Measurements from ENCODE around the gene OTOF.

OTOF gene

DNA sequence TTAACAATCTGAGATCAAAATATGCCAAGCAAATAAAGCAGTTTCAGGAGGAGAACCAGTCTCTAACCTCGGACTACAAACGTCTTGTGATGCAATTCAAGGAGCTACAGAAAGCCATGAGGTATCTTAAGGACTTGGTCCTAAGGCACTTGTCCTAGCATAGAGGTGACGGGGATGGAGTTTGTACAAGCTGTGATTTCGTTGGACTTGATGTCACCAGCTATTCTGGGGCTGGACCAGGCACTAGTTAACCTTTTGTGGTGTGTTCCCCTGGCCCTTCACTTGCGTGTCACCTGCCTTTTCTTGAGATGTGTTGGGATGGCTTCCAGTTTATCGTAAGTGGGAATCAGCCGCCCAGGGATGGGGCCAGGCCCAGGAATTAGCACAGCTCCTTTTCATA, 33.7 kb downstream of the OTOF start:
- DNase-seq = no peak

DNA sequence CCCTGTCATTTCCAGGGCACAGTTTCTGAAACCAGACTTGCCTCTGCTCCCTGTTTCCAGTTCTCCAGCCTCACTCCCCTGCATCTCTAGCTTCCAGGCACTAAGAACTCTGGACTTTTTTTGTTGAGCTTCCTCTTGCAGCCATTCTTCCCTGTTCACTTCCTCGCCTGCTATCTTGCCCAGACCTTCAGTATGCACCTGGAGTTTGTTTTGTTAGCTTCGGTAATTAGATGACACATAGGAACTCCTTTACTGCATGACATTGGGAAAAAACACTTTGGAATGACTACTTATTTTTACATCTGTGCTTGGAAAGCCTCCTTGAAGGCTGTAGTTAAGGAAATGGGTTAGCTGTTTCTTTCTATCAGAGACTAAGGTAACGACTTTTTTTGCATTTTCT, 35.2 kb downstream of the OTOF start:
- DNase-seq = no peak

DNA sequence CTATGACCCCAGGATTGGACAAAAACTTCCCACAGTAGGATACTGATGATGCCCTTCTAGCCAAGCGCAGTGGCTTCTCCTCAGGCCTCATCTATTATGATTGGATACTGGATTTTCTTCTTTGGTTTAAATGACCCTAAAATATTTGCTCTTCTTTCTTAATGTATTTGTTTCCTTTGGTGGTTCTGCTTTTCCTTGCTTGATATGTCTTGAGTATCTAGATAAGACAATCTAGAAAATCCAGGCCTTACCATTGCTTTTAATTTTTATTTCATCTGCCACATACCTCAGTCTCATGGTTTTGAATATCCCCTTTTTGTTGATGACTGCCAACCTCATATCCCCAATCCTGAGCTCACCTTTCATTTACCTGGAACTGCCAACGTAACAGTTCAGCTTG, 35.6 kb downstream of the OTOF start:
- DNase-seq = no peak

DNA sequence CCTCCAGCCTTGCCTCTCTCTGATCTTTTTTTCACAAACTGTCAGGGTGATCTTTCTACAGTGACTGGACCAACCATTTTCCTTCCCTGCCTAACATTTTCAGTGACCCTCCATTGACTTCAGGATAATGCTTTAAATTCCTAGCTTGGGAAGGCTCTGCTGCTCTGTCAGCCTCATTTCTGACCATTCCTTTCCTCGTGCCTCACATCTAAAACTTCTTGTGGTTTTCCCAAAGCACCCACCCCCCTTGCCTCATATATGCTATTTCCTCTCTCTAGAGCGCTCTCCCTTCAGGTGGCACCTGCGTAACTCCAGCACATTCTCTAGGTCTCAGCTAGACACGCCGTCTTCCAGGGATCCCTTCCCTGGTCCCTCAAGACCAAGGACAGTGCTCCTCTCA, 39.0 kb downstream of the OTOF start:
- DNase-seq = no peak

DNA sequence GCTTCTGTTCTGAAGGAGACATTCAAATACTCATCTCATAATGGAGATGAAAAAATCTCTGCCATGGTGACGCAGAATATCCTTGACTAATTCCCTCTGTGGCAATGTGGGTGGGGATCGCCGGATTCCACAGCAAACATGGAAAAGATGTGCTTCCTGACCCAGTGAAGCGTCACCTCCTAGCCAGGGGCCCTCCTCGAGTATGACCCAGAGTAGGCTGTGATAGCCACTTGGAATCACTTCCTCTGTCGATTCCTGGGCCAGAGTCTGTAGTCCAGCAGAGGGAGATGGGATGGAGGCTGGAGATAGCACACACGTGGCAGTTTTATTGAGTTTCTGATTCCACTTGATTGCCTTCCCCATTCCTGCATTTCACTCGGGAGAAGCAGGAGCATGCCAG, 39.4 kb downstream of the OTOF start:
- DNase-seq = no peak

- DNase-seq = no peak
These were observed 42.8 kb downstream of the OTOF start for GRCh38 chr2:26435106-26435505.

DNA sequence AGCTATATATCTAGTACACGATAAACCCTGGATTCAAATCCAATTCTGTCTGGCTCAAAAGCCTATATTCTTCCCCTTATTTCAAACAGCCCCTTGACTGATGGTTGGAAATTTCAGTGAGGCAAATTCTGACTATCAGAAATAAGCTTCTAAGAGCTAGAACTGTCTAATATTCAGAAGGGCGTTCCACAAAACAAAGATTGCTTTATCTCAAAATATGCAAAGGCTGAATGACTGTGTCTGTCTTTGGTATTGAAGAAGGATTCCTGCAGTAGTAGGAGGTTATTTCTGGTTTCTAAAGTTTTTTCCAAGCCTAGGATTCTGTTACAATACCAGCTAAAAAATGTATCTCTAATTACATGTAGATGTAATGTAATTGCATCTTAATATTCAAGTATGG, 45.1 kb downstream of the OTOF start:
- no peak for DNase-seq

- no peak for DNase-seq
These were observed 45.6 kb downstream of the OTOF start for GRCh38 chr2:26432363-26432762.

DNA sequence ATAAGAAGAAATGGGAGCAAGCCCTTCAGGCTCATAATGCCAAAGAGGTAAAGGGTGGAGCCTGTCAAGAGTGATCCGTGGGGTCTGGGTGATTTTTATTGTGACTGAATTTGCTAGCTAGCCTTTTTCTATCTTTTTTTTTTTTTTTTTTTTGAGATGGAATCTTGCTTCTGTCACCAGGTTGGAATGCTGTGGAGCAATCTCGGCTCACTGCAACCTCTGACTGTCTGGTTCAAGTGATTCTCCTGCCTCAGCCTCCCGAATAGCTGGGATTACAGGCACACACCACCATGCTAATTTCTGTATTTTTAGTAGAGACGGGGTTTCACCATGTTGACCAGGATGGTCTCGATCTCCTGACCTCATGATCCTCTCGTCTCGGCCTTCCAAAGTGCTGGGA, 47.1 kb downstream of the OTOF start:
- no peak for DNase-seq

GRCh38 chr2:26429779-26430578, 47.9 kb downstream of the OTOF start:
- DNase-seq = no peak

DNA sequence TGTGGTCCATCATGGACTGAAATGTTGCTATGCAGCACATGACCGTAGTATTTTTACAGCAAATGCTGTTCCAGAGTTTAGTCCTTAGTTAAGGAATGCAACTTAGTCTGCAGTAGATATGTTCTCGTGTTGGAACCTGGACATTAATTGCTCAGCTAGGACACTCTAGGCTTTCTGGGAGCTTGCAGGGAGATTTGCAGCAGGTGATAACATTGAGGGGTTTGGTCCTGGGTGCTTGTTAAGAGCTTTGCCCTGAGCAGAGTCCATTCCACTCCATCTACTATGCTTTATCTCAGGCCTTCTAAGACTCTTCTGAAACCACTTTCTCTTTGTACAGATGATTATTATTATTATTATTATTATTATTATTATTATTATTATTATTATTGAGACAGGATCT, 49.1 kb downstream of the OTOF start:
- DNase-seq = no peak

DNA sequence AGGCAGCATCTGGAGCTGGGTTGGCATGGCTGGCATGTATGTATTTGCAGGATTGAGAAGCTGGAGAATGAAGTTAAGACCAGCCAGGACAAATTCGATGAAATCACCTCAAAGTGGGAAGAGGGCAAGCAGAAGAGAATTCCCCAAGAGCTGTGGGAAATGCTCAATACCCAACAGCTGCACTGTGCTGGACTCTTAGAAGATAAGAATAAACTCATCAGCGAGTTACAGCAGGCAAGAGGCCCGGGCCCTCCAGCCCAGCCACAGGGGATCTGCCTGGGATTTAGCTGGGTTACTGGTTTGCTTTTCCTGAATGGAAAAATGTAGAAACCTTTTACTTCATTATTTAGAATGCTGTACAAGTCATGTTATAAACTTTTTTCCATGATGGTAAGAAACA, 53.7 kb downstream of the OTOF start:
- no peak for DNase-seq

DNA sequence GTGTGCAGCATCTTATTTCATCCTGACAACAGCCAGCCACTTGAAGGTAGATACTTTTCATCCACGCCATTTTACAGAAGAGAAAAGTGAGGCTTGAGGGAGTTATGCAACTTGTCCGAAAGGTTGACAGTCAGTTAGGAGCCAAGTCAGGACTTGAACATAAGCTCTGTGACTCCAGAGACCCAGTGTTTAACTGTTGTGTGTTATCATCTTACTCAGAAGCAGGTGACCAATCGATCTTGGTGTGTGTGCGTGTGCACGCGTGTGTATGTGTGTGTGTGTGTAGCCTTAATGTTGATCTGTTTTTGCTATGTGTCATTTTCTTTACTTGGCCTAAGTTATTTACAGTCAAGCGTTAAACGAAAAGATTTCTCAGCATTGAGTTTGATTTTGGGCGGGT, 54.2 kb downstream of the OTOF start:
- no peak for DNase-seq

DNA sequence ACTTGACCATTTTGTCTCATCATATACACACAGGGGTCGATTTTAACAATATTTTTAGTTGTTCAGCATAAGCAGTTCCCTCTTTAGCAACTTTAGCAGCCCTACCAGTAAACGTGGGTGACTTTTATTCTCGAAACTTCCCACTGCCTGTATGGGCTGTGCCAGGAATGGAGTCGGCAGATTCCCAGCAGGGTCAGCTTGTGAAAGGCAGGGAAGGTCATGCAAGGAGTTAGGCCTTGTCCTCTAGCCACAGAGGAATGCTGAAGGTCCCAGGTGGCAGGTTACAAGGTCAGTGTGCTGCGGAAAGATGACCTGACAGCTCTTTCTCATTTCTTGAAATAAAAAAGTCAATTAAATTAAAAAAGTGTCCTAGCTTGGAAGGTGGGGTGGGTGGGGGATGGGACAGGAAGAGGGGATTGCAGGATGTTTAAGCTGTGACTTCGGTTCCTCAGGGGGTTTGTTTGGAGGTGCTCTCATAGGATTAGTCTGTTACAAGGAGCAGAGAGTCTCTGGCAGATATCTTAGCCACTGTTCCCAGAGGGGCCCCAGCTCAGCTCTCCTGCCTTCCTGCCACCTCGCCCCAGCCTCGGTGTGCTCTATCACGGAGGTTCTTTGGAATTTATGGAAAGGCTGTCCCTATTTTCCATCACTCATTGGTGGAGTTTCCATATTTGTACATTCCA, 54.8 kb downstream of the OTOF start:
- DNase-seq = no peak

GRCh38 chr2:26421961-26422360, 56.0 kb downstream of the OTOF start:
- no peak for DNase-seq

GRCh38 chr2:26414311-26414710, 63.6 kb downstream of the OTOF start:
- DNase-seq = no peak

DNA sequence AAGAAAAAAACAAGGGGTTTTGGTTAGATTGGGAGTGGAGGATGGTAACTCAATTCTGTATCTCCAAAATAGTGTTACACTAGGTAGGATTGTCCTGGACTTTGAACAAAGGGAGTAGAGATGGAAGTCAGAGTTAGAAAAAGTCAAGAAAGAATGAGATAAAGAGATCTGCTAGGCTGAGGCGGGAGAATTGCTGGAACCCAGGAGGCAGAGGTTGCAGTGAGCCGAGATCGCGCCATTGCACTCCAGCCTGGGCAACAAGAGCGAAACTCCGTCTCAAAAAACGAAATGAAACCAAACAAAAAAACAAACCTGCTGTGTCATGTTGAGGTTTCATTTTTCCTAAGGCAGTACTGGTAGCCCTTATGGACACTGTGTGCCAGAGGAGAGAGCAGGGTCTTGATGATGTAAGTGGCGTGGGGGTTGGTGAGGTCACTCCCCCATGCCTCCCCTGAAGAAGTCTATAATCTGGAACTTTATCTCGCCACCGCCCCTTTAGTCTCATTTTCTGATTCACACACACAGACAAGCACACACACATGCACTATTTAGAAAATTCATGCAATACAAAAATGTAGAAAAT, 65.7 kb downstream of the OTOF start:
- DNase-seq = no peak

GRCh38 chr2:26411419-26411818, 66.5 kb downstream of the OTOF start:
- DNase-seq = no peak

DNA sequence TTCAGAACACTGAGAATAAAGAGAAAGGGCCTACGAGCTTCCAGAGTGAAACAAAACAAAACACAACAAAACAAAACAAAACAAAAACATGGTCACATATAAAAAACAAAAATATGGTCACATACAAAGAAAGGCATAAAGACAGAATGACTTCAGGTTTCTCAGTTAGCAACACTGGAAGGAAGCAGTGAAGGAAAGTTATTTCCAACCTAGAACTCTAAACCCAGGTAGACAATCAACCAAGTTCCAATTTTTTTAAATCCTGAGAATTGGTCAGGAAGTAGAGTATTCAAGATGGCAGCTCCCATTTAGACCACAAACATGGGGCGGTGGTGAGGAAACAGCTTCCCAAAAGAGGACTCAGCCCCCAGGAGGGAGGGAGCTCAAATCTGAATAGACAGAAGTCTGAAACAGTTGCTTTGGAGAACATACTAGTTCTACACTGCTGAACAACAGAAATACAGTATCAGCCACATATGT, 67.1 kb downstream of the OTOF start:
- DNase-seq = no peak

GRCh38 chr2:26409785-26410184, 68.1 kb downstream of the OTOF start:
- no peak for DNase-seq

DNA sequence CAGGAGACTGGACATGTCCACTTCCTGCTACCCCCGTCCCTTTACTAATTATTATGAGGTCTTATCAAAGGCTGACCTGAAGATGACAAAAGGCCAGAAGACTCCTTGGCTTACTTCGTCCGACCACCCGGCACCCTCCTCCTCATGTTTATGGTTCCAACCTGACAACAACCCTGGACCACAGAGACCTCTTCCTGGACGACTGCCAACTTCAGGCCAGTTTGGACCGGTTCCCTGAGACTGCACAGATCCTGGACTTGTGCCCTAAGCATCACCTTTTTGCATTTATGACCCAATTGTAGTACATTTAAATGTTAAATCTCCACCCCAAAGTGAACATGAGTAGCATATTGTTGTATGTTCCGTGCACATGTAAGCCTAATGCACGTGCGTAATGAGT, 70.4 kb downstream of the OTOF start:
- DNase-seq = no peak
